Measurements from ENCODE around the gene TTLL10. TPM values are rescaled to one million over a fixed set of nuclear protein-coding genes. Genes with fewer than 3 reads are reported as not detected.

Gene TTLL10
- not detected in 2 replicates for total RNA-seq

GRCh38 chr1:1173793-1174415, at the start of gene TTLL10:
TSS of gene TTLL10 (plus strand) at chr1:1173880. CDS start at chr1:1179216, 5,336 bp downstream.

GRCh38 chr1:1206376-1206965, 32.8 kb downstream of the TTLL10 start, which contains the start of gene TNFRSF18:
TSS of gene TNFRSF18 (minus strand) at chr1:1206592. CDS start at chr1:1206571, 21 bp downstream.

GRCh38 chr1:1213345-1214265, 39.9 kb downstream of the TTLL10 start, which contains the start of gene TNFRSF4:
TSS of gene TNFRSF4 (minus strand) at chr1:1214153. CDS start at chr1:1214127, 26 bp downstream.

GRCh38 chr1:1231400-1232207, 57.9 kb downstream of the TTLL10 start, which contains the start of gene SDF4:
TSS of gene SDF4 (minus strand) at chr1:1232001. CDS start at chr1:1228772, 3,229 bp downstream.

GRCh38 chr1:1232208-1232795, 58.6 kb downstream of the TTLL10 start, which contains the start of gene B3GALT6:
TSS of gene B3GALT6 (plus strand) at chr1:1232237. CDS start at chr1:1232279, 42 bp downstream.

GRCh38 chr1:1246577-1247340, 73.1 kb downstream of the TTLL10 start, which contains the start of gene C1QTNF12:
TSS of gene C1QTNF12 (minus strand) at chr1:1246722. CDS start at chr1:1246690, 32 bp downstream.

Other genes starting within 250 kb of the TTLL10 start
- gene SAMD11, start 250.0 kb upstream of the TTLL10 start, total RNA-seq = under 0.01 and 0.32 TPM in 2 replicates
- gene NOC2L, start 214.6 kb upstream of the TTLL10 start, total RNA-seq = 109 TPM in 2 replicates
- 4.1 and 8.4 TPM in 2 replicates for gene KLHL17, start 213.3 kb upstream of the TTLL10 start, total RNA-seq
- 0.30 and 0.32 TPM in 2 replicates for gene PLEKHN1, start 207.4 kb upstream of the TTLL10 start, total RNA-seq
- gene PERM1, start 191.8 kb upstream of the TTLL10 start, total RNA-seq = not detected in 2 replicates
- gene HES4, start 173.8 kb upstream of the TTLL10 start, total RNA-seq = 109 and 135 TPM in 2 replicates
- 302 and 2,072 TPM in 2 replicates for gene ISG15, start 160.4 kb upstream of the TTLL10 start, total RNA-seq
- gene AGRN, start 153.8 kb upstream of the TTLL10 start, total RNA-seq = 56.2 and 70.7 TPM in 2 replicates
- not detected in 2 replicates for gene RNF223, start 99.6 kb upstream of the TTLL10 start, total RNA-seq
- gene C1orf159, start 57.8 kb upstream of the TTLL10 start, total RNA-seq = 5.2 and 5.9 TPM in 2 replicates
- not detected in 2 replicates for gene TNFRSF18, start 32.7 kb downstream of the TTLL10 start, total RNA-seq
- gene TNFRSF4, start 40.3 kb downstream of the TTLL10 start, total RNA-seq = 0.61 and 0.65 TPM in 2 replicates
- gene SDF4, start 58.1 kb downstream of the TTLL10 start, total RNA-seq = 78.0 and 108 TPM in 2 replicates
- gene B3GALT6, start 58.4 kb downstream of the TTLL10 start, total RNA-seq = 20.8 and 35.1 TPM in 2 replicates
- gene C1QTNF12, start 72.8 kb downstream of the TTLL10 start, total RNA-seq = 0.32 and 0.76 TPM in 2 replicates
- gene UBE2J2, start 100.0 kb downstream of the TTLL10 start, total RNA-seq = 41.3 and 52.3 TPM in 2 replicates
- gene SCNN1D, start 106.6 kb downstream of the TTLL10 start, total RNA-seq = 0.32 and 0.46 TPM in 2 replicates
- 13.1 and 23.1 TPM in 2 replicates for gene ACAP3, start 134.1 kb downstream of the TTLL10 start, total RNA-seq
- 15.5 and 17.2 TPM in 2 replicates for gene PUSL1, start 134.7 kb downstream of the TTLL10 start, total RNA-seq
- gene INTS11, start 150.8 kb downstream of the TTLL10 start, total RNA-seq = 41.3 and 52.6 TPM in 2 replicates
- gene CPTP, start 150.9 kb downstream of the TTLL10 start, total RNA-seq = 9.0 and 11.4 TPM in 2 replicates
- under 0.01 and 0.30 TPM in 2 replicates for gene TAS1R3, start 157.4 kb downstream of the TTLL10 start, total RNA-seq
- 39.2 and 48.4 TPM in 2 replicates for gene DVL1, start 175.5 kb downstream of the TTLL10 start, total RNA-seq
- 1.6 and 2.1 TPM in 2 replicates for gene MXRA8, start 184.7 kb downstream of the TTLL10 start, total RNA-seq
- gene AURKAIP1, start 201.3 kb downstream of the TTLL10 start, total RNA-seq = 113 and 146 TPM in 2 replicates
- gene CCNL2, start 225.5 kb downstream of the TTLL10 start, total RNA-seq = 82.2 and 111 TPM in 2 replicates
- 122 and 126 TPM in 2 replicates for gene MRPL20, start 233.4 kb downstream of the TTLL10 start, total RNA-seq
- gene ANKRD65, start 247.4 kb downstream of the TTLL10 start, total RNA-seq = under 0.01 TPM in 1 of 2 replicates, not detected in the other